HG02840 (cell line): ENCODE results near the gene ACOX1.

Experiments
- ATAC-seq: cut with Tn5 transposase; IDR thresholded peaks from one replicate; pipeline ENCODE4 v1.9.1; 2021; ENCODE audit warnings: mild to moderate bottlenecking, moderate library complexity, moderate number of reproducible peaks; ENCODE audit not compliant: unreplicated experiment, low FRiP score

Gene ACOX1

DNA sequence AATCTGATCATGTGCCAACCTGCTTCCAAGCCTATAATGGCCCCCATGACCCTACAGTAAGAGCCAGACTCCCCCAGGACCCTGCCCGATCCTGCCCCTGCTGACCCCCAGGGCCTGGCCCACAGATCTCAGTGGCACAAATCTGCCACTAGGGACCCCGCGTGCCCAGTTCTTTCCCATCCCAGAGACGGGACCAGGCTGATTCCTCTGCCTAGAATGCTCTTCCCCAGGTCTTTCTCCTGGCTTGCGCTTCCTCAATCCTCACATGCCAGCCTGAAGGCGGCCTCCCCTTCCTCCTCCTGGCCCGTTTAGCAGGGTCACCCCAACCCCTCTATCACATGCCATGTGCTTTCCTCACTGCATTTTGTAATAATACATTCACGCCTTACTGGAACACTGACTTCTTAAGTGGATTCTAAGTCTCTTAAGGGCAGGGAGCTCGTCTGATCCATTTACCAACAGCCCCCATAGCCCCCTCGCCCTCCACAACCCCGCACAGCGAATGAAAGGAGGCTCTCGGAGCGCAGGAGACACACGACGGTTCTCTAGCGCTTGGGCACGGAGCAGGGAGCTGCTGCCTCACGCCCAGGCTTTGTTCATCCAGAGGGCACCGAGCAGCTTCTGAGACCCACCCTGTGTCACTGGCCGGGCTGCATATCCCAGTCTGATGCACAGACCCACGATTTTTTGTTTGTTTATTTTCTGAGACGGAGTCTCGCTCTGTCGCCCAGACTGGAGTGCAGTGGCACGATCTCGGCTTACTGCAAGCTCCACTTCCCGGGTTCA is 83.4 kb downstream of the ACOX1 start:
- no peak for ATAC-seq

DNA sequence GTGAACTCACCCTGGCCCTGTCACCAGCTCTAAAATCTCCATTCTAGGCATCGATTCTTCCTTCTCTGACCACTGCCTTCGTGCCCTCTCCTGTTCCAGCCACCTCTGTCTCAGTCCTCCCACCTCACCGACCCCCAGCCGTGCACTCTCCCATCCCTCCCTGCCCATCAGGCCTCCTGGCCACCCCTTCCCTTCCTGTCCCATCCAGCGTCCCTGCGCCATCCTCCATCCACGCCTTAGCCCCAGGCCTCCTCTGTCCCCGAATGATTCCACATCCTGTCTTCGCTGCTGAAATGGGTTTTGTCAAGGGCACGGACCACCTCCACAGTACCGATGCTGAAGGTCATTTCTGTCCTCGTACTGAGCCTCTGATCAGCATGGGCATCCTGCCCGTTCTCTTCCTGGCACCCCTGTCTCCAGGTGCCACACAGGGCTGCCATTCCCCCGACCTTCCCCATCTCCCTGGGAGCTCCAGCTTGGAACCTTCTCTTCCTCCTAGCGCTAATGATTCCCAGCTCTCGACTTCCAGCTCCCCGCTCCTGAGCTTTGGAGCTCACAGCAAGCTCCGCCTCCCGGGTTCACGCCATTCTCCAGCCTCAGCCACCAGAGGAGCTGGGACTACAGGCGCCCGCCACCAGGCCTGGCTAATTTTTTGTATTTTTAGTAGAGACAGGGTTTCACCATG is 84.8 kb downstream of the ACOX1 start:
- no peak for ATAC-seq

DNA sequence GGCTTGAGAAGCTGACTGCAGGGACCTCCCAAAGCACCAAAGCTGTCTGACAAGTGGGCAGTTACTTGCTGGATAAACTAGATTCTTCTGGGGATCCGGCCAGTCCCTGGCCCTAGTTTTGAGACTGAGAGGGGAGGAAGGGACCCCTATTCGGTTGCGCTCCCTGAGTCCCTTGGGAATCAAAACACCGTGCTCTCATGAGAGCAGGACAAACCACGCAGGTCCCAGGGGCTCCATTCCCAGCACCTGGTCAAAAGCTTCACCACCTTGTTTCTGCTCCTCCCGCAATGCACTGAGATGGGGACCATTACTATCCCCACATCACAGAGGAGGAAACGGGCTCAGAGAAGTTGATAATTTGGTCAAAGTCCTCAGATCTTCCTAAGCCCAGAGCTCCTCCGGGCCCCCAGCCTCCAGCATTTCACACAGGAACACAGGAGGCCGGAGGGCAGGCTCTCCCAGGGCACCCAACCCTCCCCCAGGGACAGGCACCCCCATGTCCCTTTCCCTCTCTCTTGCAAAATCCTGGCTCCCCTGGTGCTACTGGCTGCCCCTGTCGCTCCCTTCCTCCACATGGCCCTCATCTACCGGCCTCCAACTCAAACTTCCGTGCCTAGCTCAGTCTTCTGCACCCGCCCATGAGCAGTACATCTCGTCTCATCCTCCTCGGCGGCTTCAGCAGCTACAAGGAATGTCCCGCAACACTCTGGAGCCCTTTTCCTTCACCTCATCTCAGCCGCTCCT is 85.5 kb downstream of the ACOX1 start:
- ATAC-seq, result no peak

DNA sequence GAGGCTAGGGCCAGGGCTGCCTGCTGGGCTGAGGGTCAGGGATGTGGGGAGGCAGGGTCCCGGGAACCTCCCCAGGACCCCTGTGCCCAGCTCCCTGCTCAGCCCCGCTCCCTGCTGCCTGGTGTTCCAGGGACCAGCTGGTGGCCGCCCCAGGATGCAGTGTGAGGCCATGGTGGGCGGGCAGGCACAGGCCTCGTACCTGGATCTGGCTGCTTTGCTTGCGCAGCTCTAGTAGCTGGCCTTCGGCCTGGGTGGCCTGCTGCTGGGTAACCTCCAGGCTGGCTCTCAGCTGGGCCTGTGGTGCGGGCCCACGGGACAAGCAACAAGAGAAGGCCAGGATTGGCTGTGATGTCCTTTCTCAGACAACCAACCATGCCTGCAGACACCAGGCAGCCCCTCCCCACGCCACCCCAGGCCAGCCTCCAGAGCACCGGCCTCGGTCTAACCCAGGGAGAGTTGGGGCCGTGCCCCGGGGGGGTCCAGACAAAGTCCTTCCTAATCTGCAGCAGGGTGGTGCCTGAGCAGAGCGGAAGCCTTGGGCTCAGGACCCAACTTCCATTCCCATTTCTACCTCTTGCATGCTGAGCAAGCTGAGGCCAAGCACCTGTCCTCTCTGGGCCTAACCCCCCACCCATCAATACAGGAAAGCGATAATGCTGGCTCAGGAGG is 86.3 kb downstream of the ACOX1 start:
- ATAC-seq, result no peak

DNA sequence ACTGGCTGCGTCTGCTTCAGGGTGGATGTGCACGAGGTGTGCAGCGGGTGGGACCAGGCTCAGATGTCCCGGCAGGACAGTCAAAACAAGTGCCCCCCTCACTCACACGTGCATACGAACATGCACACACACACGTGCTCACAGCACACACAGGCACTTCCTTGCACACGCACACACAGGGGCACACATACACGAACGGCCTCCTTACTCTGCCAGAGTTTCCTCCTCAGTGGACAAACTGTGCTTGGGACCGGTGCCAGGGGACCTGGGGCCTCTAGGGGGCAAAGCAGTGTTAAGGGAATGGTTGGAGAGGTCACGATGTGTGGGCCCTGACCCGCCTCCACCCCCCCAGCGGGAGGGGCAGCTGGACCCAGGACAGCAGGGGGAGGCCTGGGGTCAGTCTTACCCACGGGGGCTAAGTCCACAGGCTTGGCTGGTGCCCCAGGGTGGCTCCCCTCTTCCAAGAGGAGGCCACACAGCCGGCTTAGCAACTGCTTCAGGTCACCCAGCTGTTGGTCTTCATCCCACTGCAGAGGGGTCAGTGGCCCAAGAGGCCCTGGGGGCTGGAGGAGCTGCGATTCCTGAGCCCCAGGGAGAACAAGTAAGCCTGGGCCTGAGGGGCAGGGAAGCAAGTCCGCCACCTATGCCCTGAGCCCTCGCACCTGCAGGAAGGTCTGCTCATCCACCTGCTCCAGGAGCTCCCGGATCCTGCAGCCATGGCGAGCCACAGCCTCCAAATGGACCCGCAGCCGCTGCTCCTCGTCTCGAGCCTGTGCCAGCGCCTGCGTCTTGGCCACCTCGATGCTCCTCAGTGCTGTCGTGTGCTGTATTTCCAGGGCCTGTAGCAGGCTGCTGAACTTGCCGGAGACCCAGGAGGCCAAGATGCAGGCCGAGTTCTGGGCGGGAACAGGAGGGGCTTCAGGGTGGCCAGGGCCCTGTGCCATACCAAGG is 87.1 kb downstream of the ACOX1 start:
- ATAC-seq, result no peak
